Natural killer cell (primary cell): ENCODE measurements around the gene DIAPH3. TPM values are rescaled to one million over a fixed set of nuclear protein-coding genes. Genes with fewer than 3 reads are reported as not detected.

ENCODE experiments used
- ATAC-seq, 3 donors: fragments of 150-1000 bp in 2 of 3; fragments of 200-7000 bp in 1 of 3; cut with Tn5 transposase; 1 replicate in 1 of 3; 2 replicates in 2 of 3; pipeline ENCODE4 v1.10.0; 2021; ENCODE audit warnings: mild to moderate bottlenecking in 2 of 3, moderate library complexity in 2 of 3
- DNase-seq, 2 donors: peaks; one replicate each; pipeline versions ENCODE4 v3.0.0 to v3.0.0-alpha.2; 2013 to 2021; ENCODE audit warnings: mixed read lengths in 1 of 2
- H3K27ac ChIP-seq: one replicate; pipeline ENCODE4 v1.5.1; 2013; ENCODE audit warnings: mild to moderate bottlenecking, low read length
- H3K27me3 ChIP-seq: one replicate; pipeline ENCODE4 v1.6.1; 2013; ENCODE audit warnings: low read length; ENCODE audit not compliant: control insufficient read depth, insufficient read depth
- H3K36me3 ChIP-seq: one replicate; pipeline ENCODE4 v1.6.1; 2013; ENCODE audit warnings: low read length; ENCODE audit not compliant: control insufficient read depth, insufficient read depth
- H3K4me1 ChIP-seq: one replicate; pipeline ENCODE4 v1.6.1; 2013; ENCODE audit warnings: low read length; ENCODE audit not compliant: control insufficient read depth, insufficient read depth
- H3K4me3 ChIP-seq: one replicate; pipeline ENCODE4 v1.5.1; 2013; ENCODE audit warnings: low read length
- H3K9me3 ChIP-seq: one replicate; pipeline ENCODE4 v1.6.1; 2013; ENCODE audit warnings: low read length; ENCODE audit not compliant: control insufficient read depth, insufficient read depth
- H3K27ac Mint-ChIP-seq, 2 donors: one replicate each; pipeline ENCODE4 v1.8.0; 2022; ENCODE audit warnings: mild to moderate bottlenecking in 2 of 2, mixed read lengths in 2 of 2, moderate library complexity in 1 of 2
- H3K27me3 Mint-ChIP-seq, 2 donors: one replicate each; pipeline ENCODE4 v1.8.0; 2022; ENCODE audit warnings: low read depth in 2 of 2, mixed read lengths in 2 of 2
- H3K36me3 Mint-ChIP-seq: one replicate; pipeline ENCODE4 v1.8.0; 2022; ENCODE audit warnings: mixed read lengths
- H3K4me1 Mint-ChIP-seq, 2 donors: one replicate each; pipeline ENCODE4 v1.8.0; 2022; ENCODE audit warnings: mixed read lengths in 2 of 2
- H3K4me3 Mint-ChIP-seq: one replicate; pipeline ENCODE4 v1.8.0; 2022; ENCODE audit warnings: mild to moderate bottlenecking, moderate library complexity, mixed read lengths
- H3K9me3 Mint-ChIP-seq, 2 donors: one replicate each; pipeline ENCODE4 v1.8.0; 2022; ENCODE audit warnings: mixed read lengths in 2 of 2
- WGBS: methylation state at CpG from one replicate; pipeline ENCODE4 v1.1.7; 2013; ENCODE audit warnings: missing lambda C conversion rate; ENCODE audit not compliant: insufficient coverage; 5-methylcytosine and 5-hydroxymethylcytosine counted together
- intact Hi-C: fragments of 100-400 bp; cut with micrococcal nuclease; formaldehyde crosslinking; loops from one replicate; pipeline ENCODE4 v1.14.2; 2022
- total RNA-seq, 4 donors: library from RNA; stranded (reverse); fragments of 120-200 nt in 1 of 4; gene quantifications; one replicate each; pipeline versions ENCODE4 v1.2.3 to v1.2.4, GENCODE V29; 2013 to 2022
- TF ChIP-seq, protein P1 (sequence below): fragments of 200-600 bp; IDR thresholded peaks from one replicate; pipeline ENCODE4 v1.8.0; 2022; ENCODE audit warnings: antibody characterized with exemption

Gene DIAPH3
- total RNA-seq, 3 donors from 2014 or later (not counting 1 experiment from before 2014, with no cell fraction given): 0.54 to 1.0 (median 0.98) TPM

DNA sequence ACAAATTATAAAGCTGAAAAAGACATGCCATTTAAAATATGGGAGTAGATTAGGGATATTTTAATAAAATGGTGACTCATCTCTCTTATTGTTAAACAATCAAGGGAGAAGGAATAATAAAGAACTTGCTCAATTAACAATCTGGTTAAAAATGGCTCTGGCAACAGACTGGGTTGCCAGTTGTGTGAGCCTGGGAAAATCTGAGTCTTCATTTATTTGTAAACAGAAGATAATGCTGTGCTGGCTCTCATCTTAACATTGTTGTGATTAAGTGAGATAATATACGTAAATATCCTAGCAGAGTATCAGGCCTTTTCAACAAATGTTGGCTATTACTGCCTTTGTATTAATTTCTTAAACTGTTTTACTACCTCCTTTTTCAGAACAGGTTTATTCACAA is 453.3 kb downstream of the DIAPH3 start:
- H3K27me3 Mint-ChIP-seq: no peaks in the 10 kb centered on the region

DNA sequence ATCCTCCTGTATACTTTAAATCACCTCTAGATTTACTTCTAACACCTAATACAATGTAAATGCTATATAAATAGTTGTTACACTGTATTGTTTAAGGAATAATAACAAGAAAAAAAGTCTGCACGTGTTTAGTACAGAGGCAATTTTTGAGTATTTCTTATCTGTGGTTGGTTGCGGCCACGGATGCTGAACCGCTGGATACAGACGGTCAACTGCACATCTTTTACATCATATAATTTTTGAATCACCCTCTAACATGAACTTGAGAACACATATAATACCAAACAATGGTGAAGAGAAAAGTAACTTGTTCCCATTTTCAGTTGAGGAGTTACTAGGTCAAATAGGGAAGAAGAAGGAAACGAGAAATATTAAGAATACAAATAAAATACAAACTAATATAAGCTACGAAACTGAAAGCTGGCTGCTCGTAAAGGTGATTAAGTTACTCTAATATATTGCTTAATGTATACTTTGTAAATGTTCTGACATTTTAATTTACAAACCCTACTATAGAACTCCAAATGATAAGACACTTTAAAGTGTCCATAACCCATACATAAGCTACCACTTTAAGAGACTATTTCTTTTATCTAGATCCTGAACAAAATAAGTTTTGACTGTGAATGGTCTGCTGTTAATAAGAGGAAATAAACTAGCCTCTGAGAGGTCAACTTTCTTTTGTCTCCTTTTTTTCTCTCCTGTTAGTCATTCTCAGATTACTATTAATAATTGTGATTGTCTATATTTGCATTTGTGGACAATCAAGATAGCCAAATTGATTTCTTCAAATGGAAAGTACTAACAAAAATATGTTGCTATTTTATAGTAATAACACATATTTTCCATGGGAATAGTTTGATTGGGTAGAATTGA is 457.4 kb downstream of the DIAPH3 start:
- Mint-ChIP-seq H3K4me1 (no peaks in the 10 kb centered on the region), H3K4me3 (no peak overlapping the region), H3K27ac (no peak overlapping the region), H3K27me3 (no peaks in the 10 kb centered on the region), H3K9me3 (no peaks in the 10 kb centered on the region), H3K36me3 (no peaks in the 10 kb centered on the region)
- intact Hi-C loops: no loop called here
- ATAC-seq: no peak
- H3K9me3 ChIP-seq: no peaks in the 10 kb centered on the region
- no peaks in the 10 kb centered on the region for H3K36me3 ChIP-seq
- H3K4me1 ChIP-seq: no peaks in the 10 kb centered on the region
- 86% methylated on average over 4 of the region's 8 CpGs for WGBS
- no peaks in the 10 kb centered on the region for H3K27me3 ChIP-seq
- no peak for DNase-seq
- no peak overlapping the region for H3K4me3 ChIP-seq
- H3K27ac ChIP-seq: no peak overlapping the region
- TF ChIP-seq, protein P1, sequence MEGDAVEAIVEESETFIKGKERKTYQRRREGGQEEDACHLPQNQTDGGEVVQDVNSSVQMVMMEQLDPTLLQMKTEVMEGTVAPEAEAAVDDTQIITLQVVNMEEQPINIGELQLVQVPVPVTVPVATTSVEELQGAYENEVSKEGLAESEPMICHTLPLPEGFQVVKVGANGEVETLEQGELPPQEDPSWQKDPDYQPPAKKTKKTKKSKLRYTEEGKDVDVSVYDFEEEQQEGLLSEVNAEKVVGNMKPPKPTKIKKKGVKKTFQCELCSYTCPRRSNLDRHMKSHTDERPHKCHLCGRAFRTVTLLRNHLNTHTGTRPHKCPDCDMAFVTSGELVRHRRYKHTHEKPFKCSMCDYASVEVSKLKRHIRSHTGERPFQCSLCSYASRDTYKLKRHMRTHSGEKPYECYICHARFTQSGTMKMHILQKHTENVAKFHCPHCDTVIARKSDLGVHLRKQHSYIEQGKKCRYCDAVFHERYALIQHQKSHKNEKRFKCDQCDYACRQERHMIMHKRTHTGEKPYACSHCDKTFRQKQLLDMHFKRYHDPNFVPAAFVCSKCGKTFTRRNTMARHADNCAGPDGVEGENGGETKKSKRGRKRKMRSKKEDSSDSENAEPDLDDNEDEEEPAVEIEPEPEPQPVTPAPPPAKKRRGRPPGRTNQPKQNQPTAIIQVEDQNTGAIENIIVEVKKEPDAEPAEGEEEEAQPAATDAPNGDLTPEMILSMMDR: no peak

More for the DNA sequence above, 453.3 kb downstream of the DIAPH3 start:
- DNase-seq (no peak), ATAC-seq (no peak)
- TF ChIP-seq, protein P1: no peak
- WGBS: 100% methylated on average over 1 of the region's 1 CpG
- intact Hi-C loops: no loop called here
- no peak overlapping the region for H3K27ac ChIP-seq
- Mint-ChIP-seq H3K4me3 (no peak overlapping the region), H3K36me3 (no peaks in the 10 kb centered on the region), H3K9me3 (no peaks in the 10 kb centered on the region), H3K4me1 (no peaks in the 10 kb centered on the region), H3K27ac (no peak overlapping the region)
- no peaks in the 10 kb centered on the region for H3K36me3 ChIP-seq
- H3K27me3 ChIP-seq: no peaks in the 10 kb centered on the region
- no peak overlapping the region for H3K4me3 ChIP-seq
- no peaks in the 10 kb centered on the region for H3K9me3 ChIP-seq
- no peaks in the 10 kb centered on the region for H3K4me1 ChIP-seq

GRCh38 chr13:59702269-59702668 is 461.5 kb downstream of the DIAPH3 start:
- Histone ChIP-seq H3K27me3 (no peaks in the 10 kb centered on the region), H3K27ac (no peak overlapping the region), H3K9me3 (no peaks in the 10 kb centered on the region), H3K36me3 (no peaks in the 10 kb centered on the region), H3K4me3 (no peak overlapping the region), H3K4me1 (no peaks in the 10 kb centered on the region)
- ATAC-seq: no peak
- H3K36me3 Mint-ChIP-seq: no peaks in the 10 kb centered on the region
- intact Hi-C loops: no loop called here
- no peak for DNase-seq
- H3K27me3 Mint-ChIP-seq: no peaks in the 10 kb centered on the region
- no peaks in the 10 kb centered on the region for H3K4me1 Mint-ChIP-seq
- no peaks in the 10 kb centered on the region for H3K9me3 Mint-ChIP-seq
- TF ChIP-seq, protein P1: no peak
- WGBS: 100% methylated on average over 1 of the region's 3 CpGs
- no peak overlapping the region for H3K4me3 Mint-ChIP-seq
- H3K27ac Mint-ChIP-seq: no peak overlapping the region

DNA sequence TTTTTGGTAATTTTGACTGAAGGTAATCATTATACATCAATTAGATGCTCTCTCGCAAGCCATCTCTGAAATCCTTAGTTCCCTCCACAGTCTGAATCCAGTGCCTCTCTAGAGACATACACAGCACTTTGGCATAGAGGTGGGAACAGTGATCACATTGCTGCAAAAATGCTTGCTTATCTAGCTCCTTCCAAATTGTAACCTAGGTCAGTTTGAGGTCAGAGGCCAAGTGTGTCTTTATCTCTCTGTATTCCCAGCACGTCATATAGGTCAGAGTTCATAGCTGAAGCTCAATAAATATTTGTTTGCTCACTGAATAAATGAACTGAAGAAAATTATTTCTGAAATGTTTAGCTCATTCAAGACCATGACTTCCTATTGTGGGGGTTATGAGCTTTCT is 462.5 kb downstream of the DIAPH3 start:
- Mint-ChIP-seq H3K9me3 (no peaks in the 10 kb centered on the region), H3K36me3 (no peaks in the 10 kb centered on the region), H3K4me1 (no peaks in the 10 kb centered on the region), H3K4me3 (no peak overlapping the region), H3K27me3 (no peaks in the 10 kb centered on the region), H3K27ac (no peak overlapping the region)
- intact Hi-C loops: no loop called here
- Histone ChIP-seq H3K27me3 (no peaks in the 10 kb centered on the region), H3K4me3 (no peak overlapping the region), H3K9me3 (no peaks in the 10 kb centered on the region), H3K4me1 (no peaks in the 10 kb centered on the region), H3K36me3 (no peaks in the 10 kb centered on the region), H3K27ac (no peak overlapping the region)
- DNase-seq: no peak
- 100% methylated on average over 2 of the region's 2 CpGs for WGBS
- ATAC-seq: no peak
- TF ChIP-seq, protein P1: no peak
